ENCODE data around the gene FMO2. TPM values are rescaled to one million over a fixed set of nuclear protein-coding genes. Genes with fewer than 3 reads are reported as not detected.

FMO2 gene
- total and polyA plus RNA-seq, 2 donors (not counting 1 experiment from before 2014, with no cell fraction given), result 104 to 136 TPM

DNA sequence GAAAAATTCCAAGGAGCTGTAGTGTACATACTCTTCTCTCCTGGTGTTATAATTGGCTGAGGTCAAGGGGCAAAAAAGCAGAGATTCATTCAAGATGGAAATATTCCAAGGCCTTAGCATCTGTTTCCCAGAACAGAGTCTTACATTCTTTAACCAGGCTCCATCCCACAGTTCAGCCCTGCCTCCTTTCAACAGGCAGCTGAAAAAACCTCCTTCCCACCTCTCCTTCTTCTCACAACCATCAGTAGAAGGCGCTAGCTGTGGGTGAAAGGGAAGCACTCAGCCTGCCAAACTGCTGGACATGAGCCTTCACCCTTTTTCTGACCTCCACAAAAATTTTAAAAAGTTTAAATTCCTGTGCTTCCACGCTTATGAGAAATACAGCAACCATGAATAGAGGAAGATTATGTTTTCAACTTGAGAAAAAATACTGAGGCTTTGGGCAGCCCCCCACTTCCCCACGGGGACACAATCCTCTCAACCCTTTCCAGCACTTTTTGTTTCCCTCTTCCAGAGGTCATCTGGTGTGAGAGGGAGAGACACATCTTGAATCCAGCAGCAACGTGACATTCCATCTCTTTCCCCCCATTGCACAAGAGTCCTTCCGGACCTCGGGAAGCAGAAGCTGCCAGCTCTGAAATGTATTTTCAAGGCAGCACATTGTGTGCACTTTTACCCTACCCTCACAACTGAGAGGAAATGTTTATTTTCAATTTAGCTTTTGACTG lies 43.2 kb upstream of the FMO2 start:
- Histone ChIP-seq H3K4me3 (replicated peaks in 1 of 4; ENCODE audit: control extremely low read depth in 1 of 4, insufficient read depth in 1 of 4, low read depth in 3 of 4, low read length in 4 of 4) (peak overlapping the region in 2 of 4 experiments; percentile 10 to 12), H3K27ac (ENCODE audit: insufficient read depth, low read length) (peak overlapping the region; percentile 80), H4K20me1 (ENCODE audit: control insufficient read depth, extremely low read depth, insufficient read depth, low read length) (no peaks in the 10 kb centered on the region), H3K9ac (ENCODE audit: insufficient read depth, low read length) (no peak overlapping the region), H3K4me2 (ENCODE audit: extremely low read depth, insufficient read depth, low read length) (peak overlapping the region; percentile 17), H3K9me3 (ENCODE audit: control insufficient read depth, insufficient read depth, low read depth, low read length) (no peaks in the 10 kb centered on the region), H3K36me3 (ENCODE audit: control insufficient read depth, insufficient read depth, low read length) (no peaks in the 10 kb centered on the region), H3K4me1 (ENCODE audit: control insufficient read depth, extremely low read depth, insufficient read depth, low read length) (peaks cover 20% of the 10 kb centered on the region), H2AFZ (ENCODE audit: low read length) (no peak overlapping the region), H3K27me3 (ENCODE audit: control insufficient read depth, insufficient read depth, low read length) (no peaks in the 10 kb centered on the region), H3K79me2 (ENCODE audit: control insufficient read depth, insufficient read depth, low read length) (no peaks in the 10 kb centered on the region)
- TF ChIP-seq EZH2 (IDR thresholded peaks at IDR 0.05; ENCODE audit: low read length, missing control alignments), result no peak
- TF ChIP-seq, protein P1, sequence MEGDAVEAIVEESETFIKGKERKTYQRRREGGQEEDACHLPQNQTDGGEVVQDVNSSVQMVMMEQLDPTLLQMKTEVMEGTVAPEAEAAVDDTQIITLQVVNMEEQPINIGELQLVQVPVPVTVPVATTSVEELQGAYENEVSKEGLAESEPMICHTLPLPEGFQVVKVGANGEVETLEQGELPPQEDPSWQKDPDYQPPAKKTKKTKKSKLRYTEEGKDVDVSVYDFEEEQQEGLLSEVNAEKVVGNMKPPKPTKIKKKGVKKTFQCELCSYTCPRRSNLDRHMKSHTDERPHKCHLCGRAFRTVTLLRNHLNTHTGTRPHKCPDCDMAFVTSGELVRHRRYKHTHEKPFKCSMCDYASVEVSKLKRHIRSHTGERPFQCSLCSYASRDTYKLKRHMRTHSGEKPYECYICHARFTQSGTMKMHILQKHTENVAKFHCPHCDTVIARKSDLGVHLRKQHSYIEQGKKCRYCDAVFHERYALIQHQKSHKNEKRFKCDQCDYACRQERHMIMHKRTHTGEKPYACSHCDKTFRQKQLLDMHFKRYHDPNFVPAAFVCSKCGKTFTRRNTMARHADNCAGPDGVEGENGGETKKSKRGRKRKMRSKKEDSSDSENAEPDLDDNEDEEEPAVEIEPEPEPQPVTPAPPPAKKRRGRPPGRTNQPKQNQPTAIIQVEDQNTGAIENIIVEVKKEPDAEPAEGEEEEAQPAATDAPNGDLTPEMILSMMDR (conservative IDR thresholded peaks at IDR 0.05 in 1 of 2, IDR thresholded peaks at IDR 0.05 in 1 of 2; ENCODE audit: low read depth in 1 of 2, low read length in 2 of 2), result peak; percentile 44 to 58
- peak; percentile 87 to 100 for DNase-seq (ENCODE audit: low read depth in 2 of 2)

DNA sequence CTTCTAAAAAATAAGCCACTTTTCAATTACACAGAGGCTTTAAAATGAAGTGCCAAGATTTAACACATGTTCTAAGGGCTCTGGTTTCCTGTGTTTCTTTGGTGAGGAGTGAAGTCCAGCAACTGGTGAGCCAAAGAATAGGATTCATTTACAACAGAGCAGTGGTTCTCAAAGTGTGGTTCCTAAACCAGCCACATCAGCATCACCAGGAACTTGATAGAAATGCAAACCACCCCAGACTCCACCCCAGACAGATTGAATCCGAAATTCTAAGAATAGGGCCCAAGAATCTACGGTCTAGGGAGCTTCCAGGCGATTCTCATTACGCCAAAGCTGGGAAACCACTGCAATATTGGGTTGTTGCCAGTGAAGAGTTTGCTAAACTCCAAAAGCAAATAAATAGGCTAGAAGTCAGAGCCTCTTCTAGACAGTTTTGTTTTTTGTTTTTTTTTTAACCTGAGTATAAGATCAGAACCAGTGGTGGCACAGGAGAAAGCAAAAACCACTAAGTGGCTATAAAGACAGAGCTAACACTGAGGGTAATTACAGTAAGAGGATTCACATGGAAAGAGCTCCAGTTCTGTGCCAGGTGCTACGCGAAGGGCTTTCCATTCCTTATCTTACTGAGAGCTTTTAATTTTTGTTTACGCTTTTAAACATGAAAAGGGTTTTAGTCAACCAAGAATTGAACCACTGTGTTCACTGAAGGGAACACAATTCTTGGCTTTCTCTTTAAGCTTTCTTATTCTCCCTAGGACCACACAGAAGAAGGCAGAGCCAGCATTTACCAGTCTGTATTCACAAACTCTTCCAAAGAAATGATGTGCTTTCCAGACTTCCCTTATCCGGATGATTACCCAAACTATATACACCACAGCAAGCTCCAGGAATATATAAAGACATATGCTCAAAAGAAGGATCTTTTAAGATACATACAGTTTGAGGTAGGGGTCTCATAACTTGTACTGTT lies 42.4 kb upstream of the FMO2 start:
- Histone ChIP-seq H3K4me3 (replicated peaks in 1 of 4; ENCODE audit: control extremely low read depth in 1 of 4, insufficient read depth in 1 of 4, low read depth in 3 of 4, low read length in 4 of 4) (peak overlapping the region in 1 of 4 experiments; percentile 10), H3K36me3 (ENCODE audit: control insufficient read depth, insufficient read depth, low read length) (no peaks in the 10 kb centered on the region), H3K27me3 (ENCODE audit: control insufficient read depth, insufficient read depth, low read length) (no peaks in the 10 kb centered on the region), H4K20me1 (ENCODE audit: control insufficient read depth, extremely low read depth, insufficient read depth, low read length) (no peaks in the 10 kb centered on the region), H3K27ac (ENCODE audit: insufficient read depth, low read length) (peak overlapping the region; percentile 80), H3K79me2 (ENCODE audit: control insufficient read depth, insufficient read depth, low read length) (no peaks in the 10 kb centered on the region), H3K9ac (ENCODE audit: insufficient read depth, low read length) (no peak overlapping the region), H3K4me1 (ENCODE audit: control insufficient read depth, extremely low read depth, insufficient read depth, low read length) (peaks cover 20% of the 10 kb centered on the region), H3K9me3 (ENCODE audit: control insufficient read depth, insufficient read depth, low read depth, low read length) (no peaks in the 10 kb centered on the region), H2AFZ (ENCODE audit: low read length) (no peak overlapping the region), H3K4me2 (ENCODE audit: extremely low read depth, insufficient read depth, low read length) (peak overlapping the region; percentile 45)
- peak; percentile 68 to 92 for DNase-seq (ENCODE audit: low read depth in 2 of 2)
- TF ChIP-seq EZH2 (IDR thresholded peaks at IDR 0.05; ENCODE audit: low read length, missing control alignments), result no peak
- TF ChIP-seq, protein P1 (conservative IDR thresholded peaks at IDR 0.05 in 1 of 2, IDR thresholded peaks at IDR 0.05 in 1 of 2; ENCODE audit: low read depth in 1 of 2, low read length in 2 of 2), result no peak

DNA sequence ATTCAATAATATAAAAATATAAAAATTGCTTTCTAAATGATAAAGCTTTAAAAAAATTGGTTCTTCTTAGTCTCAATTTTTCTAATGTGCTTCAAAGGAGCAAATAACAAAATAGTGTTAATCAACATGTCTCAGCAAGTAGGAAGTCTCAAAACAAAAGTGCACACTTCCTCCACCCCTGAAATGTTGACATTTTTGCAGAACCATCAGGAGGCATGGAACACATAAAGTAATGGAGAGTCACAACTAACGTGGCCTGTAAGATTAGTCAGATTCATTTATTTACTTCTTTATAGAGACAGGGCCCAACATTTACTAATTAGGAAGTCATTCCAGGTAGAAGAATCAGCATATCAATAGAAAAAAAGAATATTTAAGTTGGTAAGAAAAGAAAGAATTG lies 34.9 kb upstream of the FMO2 start:
- no peak overlapping the region for H3K27ac ChIP-seq (ENCODE audit: insufficient read depth, low read length)
- no peak overlapping the region for H3K9ac ChIP-seq (ENCODE audit: insufficient read depth, low read length)
- DNase-seq (ENCODE audit: low read depth in 2 of 2), result no peak
- no peaks in the 10 kb centered on the region for H3K4me1 ChIP-seq (ENCODE audit: control insufficient read depth, extremely low read depth, insufficient read depth, low read length)
- H2AFZ ChIP-seq (ENCODE audit: low read length), result no peak overlapping the region
- no peak for TF ChIP-seq EZH2 (IDR thresholded peaks at IDR 0.05; ENCODE audit: low read length, missing control alignments)
- TF ChIP-seq, protein P1 (conservative IDR thresholded peaks at IDR 0.05 in 1 of 2, IDR thresholded peaks at IDR 0.05 in 1 of 2; ENCODE audit: low read depth in 1 of 2, low read length in 2 of 2), result no peak
- H3K9me3 ChIP-seq (ENCODE audit: control insufficient read depth, insufficient read depth, low read depth, low read length), result no peaks in the 10 kb centered on the region
- H3K4me2 ChIP-seq (ENCODE audit: extremely low read depth, insufficient read depth, low read length), result no peak overlapping the region
- no peaks in the 10 kb centered on the region for H4K20me1 ChIP-seq (ENCODE audit: control insufficient read depth, extremely low read depth, insufficient read depth, low read length)
- H3K36me3 ChIP-seq (ENCODE audit: control insufficient read depth, insufficient read depth, low read length), result no peaks in the 10 kb centered on the region
- no peaks in the 10 kb centered on the region for H3K79me2 ChIP-seq (ENCODE audit: control insufficient read depth, insufficient read depth, low read length)
- no peak overlapping the region for H3K4me3 ChIP-seq (replicated peaks in 1 of 4; ENCODE audit: control extremely low read depth in 1 of 4, insufficient read depth in 1 of 4, low read depth in 3 of 4, low read length in 4 of 4)
- no peaks in the 10 kb centered on the region for H3K27me3 ChIP-seq (ENCODE audit: control insufficient read depth, insufficient read depth, low read length)
